GM21717 (cell line): Measurements from ENCODE around the gene RMND1.
A peak's percentile ranks its signal among the peaks of the same experiment; 100 is the strongest.

Source experiments
- ATAC-seq: cut with Tn5 transposase; IDR thresholded peaks from one replicate; pipeline ENCODE4 v1.9.1; 2021; ENCODE audit warnings: mild to moderate bottlenecking, moderate library complexity; ENCODE audit not compliant: unreplicated experiment

RMND1 gene, protein sequence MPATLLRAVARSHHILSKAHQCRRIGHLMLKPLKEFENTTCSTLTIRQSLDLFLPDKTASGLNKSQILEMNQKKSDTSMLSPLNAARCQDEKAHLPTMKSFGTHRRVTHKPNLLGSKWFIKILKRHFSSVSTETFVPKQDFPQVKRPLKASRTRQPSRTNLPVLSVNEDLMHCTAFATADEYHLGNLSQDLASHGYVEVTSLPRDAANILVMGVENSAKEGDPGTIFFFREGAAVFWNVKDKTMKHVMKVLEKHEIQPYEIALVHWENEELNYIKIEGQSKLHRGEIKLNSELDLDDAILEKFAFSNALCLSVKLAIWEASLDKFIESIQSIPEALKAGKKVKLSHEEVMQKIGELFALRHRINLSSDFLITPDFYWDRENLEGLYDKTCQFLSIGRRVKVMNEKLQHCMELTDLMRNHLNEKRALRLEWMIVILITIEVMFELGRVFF

DNA sequence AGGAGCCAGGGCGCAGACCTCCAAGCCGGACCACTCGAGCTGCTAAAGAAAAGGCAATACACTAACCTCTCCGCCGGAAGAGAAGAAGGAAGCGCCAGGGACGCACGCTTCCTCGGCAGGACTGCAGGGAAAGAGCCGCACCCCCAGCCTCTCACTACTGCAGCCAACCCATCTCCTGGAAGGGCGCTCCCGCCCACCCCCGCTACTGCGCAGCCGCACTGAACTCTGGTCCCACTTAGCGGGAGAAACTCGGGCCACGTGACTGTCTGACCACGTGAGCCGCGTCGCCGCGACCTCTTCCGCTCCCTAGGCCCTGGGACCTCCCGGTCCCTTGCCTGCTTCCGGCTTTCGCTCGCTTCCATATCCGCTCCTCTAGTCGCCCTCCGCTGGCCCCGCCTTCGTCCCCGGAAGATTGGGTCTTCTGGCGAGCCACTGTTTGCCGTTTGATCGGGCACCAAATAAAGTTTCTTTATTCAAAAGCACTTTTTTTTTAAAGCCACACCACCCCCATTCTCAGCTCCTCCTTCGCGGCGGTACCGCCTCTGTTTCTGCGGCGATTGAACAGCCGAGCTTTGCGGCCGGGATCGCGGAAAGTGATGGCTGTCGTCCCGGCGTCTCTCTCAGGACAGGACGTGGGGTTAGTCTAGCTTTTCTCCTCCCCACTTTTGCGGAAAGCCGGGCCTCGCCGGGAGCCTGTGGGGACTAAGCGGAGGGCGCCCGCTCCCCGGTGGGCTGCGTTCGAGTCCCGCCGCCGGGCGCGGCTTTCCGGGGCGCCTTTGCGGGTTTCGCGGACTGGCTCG lies at the start of gene RMND1:
Gene RMND1 (minus strand): TSS at position 177 of the 800 bp plus-strand sequence. CDS start 6,315 bp downstream, outside the sequence.
- peak; percentile 98 for ATAC-seq

DNA sequence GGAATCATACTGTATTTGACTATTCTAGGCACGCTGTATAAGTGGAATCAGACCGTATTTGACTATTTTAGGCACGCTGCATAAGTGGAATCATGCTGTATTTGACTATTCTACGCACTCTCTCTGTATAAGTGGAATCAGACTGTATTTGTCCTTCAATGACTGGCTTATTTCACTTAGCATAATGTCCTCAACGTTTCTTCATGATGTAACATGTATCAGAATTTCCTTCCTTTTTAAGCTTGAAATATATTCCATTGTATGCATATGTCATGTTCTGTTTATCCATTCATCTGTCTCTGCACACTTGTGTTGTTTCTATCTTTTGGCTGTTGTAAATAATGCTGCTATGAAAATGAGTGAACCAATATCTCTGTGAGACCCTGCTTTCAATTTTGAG lies 47.6 kb upstream of the RMND1 start:
- ATAC-seq, result no peak

DNA sequence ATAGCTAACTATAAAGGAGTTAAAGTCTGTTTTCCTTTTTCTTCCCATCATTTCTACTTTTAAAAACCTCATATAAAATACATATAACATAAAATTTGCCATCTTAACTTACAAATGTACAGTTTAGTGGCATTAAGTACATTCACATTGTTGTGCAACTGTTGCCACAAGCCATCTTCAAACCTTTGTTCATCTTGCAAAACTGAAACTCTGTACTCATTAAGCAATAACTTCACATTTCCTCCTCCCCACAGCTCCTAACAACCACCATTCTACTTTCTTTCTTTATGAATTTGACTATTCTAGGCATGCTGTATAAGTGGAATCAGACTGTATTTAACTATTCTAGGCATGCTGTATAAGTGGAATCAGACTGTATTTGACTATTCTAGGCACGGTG lies 46.4 kb upstream of the RMND1 start:
- peak; percentile 95 for ATAC-seq

DNA sequence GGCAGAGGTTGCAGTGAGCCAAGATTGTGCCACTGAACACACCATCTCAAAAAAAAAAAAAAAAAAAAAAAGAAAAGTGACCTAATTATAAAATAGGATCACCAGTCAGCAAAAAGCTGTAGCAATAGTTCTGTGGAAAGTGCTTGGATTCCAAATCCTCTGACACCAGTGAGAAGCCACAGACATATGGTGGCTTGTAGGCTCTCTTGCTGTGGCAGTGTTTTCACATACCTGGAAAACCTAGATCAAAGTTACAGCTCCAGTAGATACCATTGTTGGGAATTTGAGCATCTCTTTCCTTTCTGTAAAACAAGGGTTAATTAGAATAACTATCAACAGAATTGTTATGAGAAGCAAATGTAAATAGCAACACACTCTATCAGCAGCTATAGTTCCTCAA lies 46.0 kb upstream of the RMND1 start:
- ATAC-seq, result peak; percentile 31

DNA sequence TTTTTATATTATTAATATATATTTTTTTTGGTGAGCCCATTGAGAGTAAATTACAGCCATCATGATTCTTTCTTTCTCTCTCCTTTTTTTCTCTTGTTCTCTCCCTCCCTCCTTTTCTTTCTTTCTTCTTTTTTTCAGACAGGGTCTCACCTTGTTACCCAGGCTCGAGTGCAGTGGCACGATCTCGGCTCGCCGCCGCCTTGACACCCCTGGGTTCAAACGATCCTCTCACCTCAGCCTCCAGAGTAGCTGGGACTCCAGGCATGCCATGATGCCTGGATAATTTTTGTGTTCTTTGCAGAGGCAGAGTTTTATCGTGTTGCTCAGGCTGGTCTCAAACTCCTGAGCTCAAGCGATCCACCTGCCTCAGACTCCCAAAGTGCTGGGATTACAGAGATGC lies 43.5 kb upstream of the RMND1 start:
- no peak for ATAC-seq

DNA sequence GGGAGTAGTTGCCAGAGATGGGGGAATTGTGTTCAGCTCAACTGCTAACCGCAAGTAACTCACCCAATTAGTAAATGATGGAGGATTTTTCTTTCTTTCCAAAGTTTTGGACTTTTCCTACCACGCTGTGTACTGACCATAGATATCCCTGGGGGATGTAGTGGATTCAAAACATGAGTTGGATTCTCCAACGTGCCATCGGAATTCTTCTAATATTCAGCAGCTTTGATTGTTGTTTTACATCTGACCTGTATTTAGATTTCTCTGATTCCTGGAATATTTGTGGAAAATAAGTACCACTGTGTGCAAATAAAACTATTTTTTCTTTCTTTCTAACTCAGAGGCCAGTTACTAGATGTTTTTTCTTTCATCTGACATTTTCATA lies 43.0 kb upstream of the RMND1 start:
- ATAC-seq, result no peak

DNA sequence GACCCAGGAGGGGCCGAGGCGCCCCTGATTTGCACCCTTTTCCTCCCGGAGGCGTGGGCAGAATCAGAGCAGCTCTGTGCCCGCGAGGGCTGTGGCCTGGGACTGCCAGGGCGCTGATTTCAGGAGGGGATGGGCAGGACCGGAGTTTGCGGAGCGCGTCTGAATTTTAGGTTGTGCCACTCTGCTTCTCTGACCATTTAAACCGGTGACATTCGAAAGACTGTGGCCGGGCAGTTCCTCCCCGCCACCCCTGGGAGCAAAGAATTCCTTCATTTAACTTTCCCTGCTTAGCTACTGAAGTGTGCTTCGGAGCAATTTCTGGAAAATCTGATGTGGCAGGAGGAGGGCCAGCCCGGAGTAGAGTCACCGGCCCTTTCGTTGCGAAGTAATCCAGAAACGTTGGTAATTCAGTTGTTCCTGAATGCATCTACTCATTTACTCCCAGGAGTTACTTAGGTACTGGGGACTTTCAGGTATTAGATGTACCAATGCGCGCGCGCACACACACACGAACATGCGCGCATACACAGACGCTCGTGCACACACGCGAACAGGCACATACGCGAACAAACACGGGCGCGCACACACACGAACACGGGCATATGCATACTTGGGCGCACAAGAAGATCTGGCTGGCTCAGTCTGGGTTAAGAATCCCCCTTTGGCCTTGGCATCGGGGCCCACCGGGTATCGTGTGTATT lies 42.5 kb upstream of the RMND1 start:
- ATAC-seq, result no peak

DNA sequence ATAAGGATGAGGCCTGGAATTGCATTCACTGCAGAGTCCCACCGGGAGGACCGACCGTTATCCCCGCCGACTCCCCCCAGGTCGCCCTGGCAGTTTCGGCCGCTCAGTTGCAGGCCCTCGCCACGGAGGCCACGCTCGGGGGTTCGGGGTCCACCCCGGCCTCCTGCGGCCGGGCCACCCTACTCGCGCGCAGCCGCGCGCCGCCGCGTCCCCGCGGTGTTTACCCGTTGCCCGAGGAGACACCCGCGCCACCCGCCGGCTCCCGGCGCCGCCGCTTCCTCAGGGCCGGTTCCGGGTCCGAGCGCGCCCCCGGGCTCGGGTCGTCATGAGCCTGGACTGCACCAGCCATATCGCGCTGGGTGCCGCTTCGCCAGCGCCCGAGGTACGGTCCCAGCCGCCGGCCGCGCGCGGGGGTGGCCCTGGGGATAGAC lies 41.9 kb upstream of the RMND1 start, which contains the start of gene CCDC170:
Gene CCDC170 (plus strand): TSS at position 214 of the 431 bp plus-strand sequence. CDS start 112 bp downstream, at position 326.
- no peak for ATAC-seq

DNA sequence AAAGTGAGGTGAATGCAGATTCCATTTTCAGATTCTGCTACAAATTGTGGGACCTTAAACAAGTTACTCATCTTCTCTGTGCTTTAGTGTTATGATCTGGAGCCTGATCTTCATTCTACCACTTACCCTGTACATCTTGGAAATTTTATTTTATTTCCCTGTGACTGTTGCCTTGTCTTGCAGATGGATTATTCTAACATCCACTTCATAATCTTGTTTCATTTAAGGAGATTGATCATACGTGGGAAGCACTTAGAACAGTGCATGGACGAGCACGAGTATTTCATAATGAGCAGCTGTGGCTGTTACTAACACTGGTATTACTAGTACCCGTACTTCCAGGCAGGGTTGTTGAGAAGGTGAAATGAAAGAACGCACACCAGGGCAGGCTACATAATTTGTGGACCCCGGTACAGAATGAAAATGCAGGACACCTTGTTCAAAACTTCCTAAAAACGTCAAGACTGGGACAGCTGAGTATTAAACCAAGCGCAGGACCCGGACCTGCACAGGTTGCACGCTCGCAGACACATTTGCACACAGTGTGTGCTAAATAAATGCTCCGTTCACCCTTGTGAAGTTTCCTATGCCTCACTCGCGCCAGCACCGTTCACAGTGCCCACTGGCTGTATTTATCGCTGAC lies 41.4 kb upstream of the RMND1 start:
- no peak for ATAC-seq

DNA sequence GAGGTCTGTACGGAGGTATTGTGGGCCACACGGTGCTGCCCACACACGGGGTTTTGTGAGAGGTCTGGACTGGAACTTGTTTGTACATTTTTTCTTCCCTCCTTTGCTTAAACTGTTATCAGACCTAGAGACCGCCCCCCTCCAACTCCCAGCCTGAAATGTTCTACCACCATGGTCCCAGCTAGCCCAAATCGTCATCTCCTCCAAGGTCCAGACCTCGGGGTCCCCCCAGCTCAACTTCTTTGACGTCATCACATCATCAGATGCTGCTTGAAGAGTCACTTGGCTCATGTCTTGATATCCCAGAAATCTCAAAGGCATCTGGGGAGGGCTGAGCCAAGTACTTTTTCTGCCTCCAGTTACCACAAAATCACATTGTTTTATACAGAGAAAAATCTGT lies 39.1 kb upstream of the RMND1 start:
- no peak for ATAC-seq

DNA sequence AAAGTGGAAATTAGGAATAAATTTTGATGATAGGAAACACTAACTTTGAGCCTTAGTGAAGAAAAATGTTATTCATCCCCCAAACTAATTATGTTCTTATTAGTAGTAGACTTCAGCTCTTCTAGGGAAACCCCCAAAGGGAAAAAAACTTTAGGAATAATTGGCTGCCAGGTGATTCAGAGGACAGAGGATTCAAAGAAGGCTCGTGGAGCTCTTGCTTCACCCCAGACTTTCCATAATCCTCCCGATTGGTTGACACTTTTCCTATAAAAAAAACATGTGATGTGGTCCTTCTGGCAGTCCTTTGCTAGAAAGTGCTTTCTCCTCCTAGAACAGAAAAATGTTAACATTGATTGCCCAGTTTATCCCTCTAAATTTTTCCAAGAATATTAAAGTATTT lies 36.3 kb upstream of the RMND1 start:
- no peak for ATAC-seq

DNA sequence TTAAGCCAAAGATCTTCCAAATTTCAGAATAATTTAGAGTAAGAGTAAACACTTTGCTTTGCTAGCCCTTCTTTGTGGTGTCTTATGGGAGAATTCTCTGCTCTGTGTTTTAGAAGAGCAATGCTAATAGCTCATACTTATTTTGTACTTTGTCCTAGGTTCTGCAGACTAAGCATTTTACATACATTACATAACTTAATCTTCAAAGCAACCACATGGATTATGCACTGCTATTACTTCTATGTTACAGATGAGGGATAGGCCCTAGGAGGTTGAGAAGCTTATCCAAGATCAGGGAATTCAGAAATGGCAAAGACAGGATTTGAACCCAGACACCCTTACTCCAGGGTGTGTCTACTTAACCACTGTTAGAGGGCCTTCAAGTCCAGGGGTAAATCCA lies 32.1 kb upstream of the RMND1 start:
- no peak for ATAC-seq

DNA sequence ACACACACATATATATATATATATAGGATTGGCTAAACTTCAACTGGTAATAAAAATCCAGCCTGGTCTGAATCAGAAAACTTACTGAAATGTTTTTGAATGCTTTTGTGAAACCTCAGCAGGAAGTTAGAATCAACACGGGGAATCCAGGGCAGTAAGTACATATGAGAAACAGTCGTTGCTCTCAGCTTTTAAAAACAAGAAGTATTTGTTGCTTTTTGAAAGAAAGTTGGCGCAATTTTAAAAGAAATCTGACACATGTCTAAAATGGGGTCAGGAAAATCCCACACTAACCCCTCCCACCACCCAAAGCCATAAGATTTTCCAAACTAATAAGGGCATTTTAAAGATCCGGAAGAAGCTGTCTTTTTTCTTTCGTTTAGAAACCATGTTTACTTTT lies 30.4 kb upstream of the RMND1 start:
- ATAC-seq, result no peak

DNA sequence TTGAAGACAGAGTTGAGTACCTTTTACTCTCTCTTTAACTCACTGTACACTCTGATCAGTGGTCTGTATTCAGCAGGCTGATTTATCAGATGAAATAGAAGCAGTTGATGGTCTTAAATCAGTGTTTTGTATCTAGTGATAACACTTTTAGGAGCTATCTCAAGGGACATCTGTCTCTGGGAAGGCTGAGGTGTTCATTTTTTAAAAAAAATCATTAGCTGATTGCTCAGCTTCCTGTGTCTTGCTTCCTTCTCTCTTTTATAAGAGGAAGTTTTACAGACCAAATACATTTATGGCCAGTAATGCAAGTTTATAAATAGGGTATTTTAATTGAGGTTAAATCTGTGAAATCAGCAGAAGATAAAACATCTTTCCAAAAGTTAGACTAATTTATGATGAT lies 29.9 kb upstream of the RMND1 start:
- no peak for ATAC-seq

DNA sequence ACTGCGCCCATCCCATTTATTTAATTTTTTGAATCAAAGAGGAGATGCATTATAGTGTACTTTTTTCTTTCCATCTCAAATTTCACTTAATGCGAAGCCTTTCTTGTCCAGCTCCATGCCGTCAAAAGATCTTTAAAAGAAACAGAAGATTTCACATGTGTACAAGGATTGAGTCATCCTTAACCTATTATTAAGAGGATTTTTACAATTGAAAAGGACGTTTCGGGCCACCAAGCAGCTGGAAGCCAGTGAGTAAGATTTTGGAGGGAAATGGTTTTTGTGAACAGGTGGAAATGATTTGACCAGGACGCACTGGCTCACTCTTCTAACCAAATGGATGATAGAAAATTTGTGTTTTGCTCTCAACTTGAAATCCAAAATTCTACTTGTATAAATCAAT lies 26.7 kb upstream of the RMND1 start:
- ATAC-seq, result no peak

DNA sequence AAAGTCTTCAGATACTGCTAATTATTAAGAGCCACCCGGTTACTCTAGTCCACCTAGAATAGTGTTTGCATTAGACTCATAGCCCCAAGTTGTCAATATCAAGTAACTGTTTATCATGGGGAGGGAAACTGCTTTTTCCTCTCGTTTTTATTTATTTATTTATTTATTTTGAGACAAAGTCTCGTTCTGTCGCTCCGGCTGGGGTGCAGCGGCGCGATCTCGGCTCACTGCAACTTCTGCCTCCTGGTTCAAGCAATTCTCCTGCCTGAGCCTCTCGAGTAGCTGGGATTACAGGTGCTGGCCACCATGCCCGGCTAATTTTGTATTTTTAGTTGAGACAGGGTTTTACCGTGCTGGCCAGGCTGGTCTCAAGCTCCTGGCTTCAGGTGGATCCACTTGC lies 25.8 kb upstream of the RMND1 start:
- ATAC-seq, result no peak

DNA sequence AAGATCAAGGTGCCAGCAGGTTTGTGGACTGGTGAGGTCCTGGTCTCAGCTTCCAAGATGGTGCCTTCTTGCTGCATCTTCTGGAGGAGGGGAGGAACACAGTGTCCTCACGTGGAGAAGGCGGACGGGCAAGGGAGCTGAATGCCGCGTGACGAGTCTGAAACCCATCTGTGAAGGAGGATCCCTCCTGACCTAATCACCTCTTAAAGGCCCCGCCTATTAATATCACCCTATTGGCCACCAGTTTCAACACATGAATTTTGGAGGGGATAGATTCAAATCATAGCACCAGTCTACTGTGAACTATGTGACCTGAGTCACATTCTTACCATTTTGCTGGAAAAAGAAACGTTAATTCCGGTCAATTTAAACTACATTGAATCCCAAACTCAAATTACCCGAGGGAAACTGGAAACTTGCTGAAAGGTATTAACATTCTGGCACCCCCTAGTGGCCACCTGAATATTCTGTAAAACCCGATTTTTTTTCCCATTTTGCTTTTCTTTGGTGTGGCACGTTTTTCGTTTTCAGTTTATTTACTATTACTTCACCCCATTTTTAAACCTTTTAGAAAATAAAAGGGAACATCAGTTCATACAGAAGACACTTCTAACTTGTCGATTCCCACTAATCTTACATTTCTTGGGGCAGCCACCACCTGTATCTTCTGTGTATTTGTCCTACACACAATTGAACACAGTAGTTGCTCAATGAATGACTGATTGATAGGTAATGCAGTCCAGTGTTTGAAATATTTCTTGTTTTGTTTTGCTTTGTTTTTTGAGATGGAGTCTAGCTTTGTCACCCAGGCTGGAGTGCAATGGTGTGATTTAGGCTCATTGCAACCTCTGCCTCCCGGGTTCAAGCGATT lies 24.0 kb upstream of the RMND1 start:
- ATAC-seq, result peak; percentile 93

DNA sequence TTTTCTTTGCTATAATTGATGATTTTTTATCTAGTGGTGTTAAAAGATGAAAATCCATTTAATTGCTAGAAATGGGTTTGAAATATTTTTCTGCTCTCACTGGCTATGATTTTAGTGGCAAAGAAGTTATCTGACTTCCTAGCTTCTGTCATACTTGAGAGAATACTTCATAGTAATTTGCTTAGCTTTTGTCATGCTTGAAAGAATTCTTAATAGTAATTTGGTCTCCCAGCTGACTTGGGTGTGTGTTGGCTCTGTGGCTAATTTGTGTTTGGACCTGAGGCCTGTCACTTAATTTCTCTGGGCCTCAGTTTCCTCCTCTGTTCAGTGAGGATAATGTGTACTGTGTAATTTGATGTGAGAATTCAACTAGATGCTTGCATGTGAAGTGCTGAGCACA lies 12.8 kb upstream of the RMND1 start:
- ATAC-seq, result no peak

DNA sequence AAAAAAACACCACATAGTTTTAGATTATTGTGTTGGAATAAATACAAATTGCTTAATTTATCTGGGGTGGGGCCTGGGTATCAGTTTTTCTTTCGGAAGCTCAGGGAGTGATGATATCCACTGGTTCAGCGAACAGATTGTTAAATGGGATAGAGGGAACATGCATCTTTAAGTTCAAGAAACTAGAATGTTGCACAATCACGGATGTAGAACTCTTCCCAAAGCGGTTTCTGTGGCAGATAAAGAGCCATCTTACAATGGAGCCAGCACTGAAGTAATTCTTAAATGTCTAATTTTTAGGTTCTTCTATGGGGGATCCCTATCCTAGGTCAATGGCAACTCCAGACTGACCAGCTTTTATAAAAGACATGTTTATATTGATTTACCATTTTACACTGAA lies 9.7 kb upstream of the RMND1 start:
- ATAC-seq, result no peak
